Prostate gland (tissue), 2 donors: ENCODE data around the gene AIF1.

Experiments
- CTCF ChIP-seq, 4 experiments: fragments of 200-600 bp in 2 of 4; fragments of 450-650 bp in 2 of 4; sonication (generic) in 2 of 4; IDR thresholded peaks; 1 replicate in 3 of 4; 2 replicates in 1 of 4; pipeline ENCODE4 v1.5.1; 2016 to 2019; ENCODE audit warnings: antibody characterized with exemption in 4 of 4, mild to moderate bottlenecking in 2 of 4, moderate library complexity in 2 of 4
- POLR2A ChIP-seq: fragments of 450-650 bp; IDR thresholded peaks from one replicate; pipeline ENCODE4 v1.6.1; 2016; ENCODE audit warnings: antibody characterized with exemption, mild to moderate bottlenecking
- POLR2AphosphoS5 ChIP-seq: sonication (generic); formaldehyde crosslinking; IDR thresholded peaks from one replicate; pipeline ENCODE4 v1.6.1; 2017; ENCODE audit warnings: antibody characterized with exemption

GRCh38 chr6:31569861-31570536 lies 45.0 kb upstream of the AIF1 start:
- TF ChIP-seq CTCF (IDR thresholded peaks at IDR 0.05): no peak
- TF ChIP-seq POLR2A: no peak
- no peak for TF ChIP-seq POLR2AphosphoS5
